IPS-18c (cell line): Measurements from ENCODE around the gene ZNF827.

Source experiments
- H3K4me3 ChIP-seq: 2 replicates; pipeline ENCODE4 v1.7.0; 2013; ENCODE audit warnings: low read depth, mild to moderate bottlenecking, low read length, moderate library complexity; ENCODE audit not compliant: insufficient read depth
- H3K9me3 ChIP-seq: one replicate; pipeline ENCODE4 v1.6.1; 2013; ENCODE audit warnings: mild to moderate bottlenecking, low read length, moderate library complexity; ENCODE audit not compliant: control insufficient read depth, insufficient read depth

The ZNF827 gene

DNA sequence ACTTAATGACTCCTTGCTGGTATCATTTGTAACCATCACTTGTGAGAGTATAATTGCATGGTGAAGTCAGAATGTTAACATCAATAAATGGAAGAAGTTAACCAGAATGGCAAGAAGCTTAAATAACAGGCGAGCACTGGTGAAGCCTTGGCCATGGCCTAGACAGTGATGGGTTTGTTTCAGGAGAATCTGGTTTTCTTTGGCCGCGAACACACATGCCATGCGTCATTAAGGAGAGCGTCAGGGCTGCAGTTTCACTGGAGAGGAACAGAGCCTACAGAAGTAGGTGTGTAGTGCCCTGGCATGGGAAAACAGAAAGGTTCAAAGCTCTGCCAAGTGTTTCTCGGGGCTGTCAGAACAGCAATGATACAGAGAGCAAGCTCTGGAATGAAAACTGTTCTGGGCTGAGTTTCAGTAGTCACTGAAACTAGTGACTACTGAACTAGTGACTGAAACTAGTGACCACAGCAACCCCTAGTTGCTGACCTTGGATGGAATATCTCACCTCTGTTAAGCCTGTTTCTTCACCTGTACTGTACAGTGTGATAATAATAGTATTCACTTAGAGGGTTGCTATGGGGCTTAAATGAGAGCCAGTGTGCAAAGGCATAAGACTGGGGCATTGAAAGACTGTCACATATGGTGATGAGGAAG lies 164.9 kb downstream of the ZNF827 start:
- Histone ChIP-seq H3K4me3 (no peak overlapping the region), H3K9me3 (no peaks in the 10 kb centered on the region)

DNA sequence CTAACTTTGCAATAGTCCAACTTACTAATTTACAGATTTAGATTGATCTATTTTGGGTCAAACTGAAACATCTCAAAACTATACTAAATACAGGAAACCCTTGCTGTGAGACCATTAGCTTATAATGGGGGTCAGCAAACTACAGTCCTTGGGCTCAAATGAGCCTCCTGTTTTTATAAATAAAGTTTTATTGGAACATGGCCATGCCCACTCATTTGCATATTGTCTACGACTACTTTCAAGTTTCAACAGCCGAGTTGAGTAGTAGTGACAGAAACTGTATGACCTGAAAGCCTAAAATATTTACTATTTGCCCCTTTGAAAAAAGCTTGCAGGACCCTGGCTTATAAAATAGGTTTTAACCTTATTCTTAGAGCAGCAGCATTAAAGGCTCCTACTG lies 166.3 kb downstream of the ZNF827 start:
- Histone ChIP-seq H3K9me3 (no peaks in the 10 kb centered on the region), H3K4me3 (no peak overlapping the region)

DNA sequence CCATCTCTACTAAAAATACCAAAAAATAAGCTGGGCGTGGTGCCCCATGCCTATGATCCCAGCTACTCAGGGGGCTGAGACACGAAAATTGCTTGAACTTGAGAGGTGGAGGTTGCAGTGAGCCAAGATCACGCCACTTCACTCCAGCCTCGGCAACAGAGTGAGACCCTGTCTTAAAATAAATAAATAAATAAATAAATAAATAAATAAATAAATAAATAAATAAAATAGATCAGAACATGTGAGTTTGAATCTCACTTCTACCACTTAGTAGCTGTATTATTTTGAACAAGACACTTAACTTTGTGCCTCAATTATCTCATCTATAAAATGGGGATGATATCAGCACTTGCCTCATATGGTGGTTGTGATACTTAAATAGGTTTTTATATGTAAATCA lies 168.5 kb downstream of the ZNF827 start:
- no peaks in the 10 kb centered on the region for H3K9me3 ChIP-seq
- H3K4me3 ChIP-seq: no peak overlapping the region

DNA sequence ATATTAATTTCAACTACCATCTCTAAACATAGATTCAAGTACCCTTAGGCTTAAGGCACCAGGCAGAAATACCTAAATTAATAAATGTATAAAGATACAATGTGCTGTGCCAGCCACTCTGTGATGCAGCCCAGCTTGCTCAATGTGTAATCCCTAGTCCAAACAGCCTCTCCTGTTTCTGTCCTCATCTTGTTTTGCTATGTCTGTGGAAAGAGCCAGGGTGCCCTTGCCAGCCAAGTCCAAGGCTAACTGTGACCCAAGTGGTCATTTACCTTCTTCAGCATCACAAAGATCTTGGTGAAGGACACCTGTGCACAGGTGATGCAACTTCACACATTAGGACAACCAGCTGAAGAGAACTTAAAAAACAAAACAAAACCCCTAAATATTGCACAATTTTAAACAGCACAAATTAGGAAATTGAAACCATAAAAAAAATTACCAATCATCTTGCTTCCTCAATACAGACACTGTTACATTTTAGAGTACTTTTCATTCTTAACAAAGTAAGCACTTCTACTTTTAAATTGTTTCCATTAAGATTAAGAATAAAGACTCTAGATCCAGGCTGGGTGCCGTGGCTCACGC lies 169.1 kb downstream of the ZNF827 start:
- Histone ChIP-seq H3K4me3 (no peak overlapping the region), H3K9me3 (no peaks in the 10 kb centered on the region)

DNA sequence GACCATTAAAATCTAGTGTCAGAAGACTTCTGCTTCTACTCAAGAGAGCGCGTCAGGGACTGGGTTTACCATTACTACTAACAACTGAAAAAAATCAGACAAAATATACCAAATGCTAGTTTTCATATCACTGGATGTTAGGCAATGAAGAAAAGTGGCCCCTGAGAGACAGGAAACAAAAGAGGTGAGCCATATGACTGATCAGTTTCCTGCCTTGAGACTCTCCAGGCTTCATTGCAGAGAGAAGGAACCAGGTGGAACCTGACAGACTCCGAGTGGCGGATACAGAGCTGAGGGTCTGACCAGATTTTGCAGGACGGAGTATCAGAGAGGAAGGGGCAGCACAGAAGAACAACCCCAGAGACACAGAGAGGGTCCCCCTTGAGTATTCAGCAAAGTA lies 172.3 kb downstream of the ZNF827 start:
- Histone ChIP-seq H3K9me3 (no peaks in the 10 kb centered on the region), H3K4me3 (no peak overlapping the region)

DNA sequence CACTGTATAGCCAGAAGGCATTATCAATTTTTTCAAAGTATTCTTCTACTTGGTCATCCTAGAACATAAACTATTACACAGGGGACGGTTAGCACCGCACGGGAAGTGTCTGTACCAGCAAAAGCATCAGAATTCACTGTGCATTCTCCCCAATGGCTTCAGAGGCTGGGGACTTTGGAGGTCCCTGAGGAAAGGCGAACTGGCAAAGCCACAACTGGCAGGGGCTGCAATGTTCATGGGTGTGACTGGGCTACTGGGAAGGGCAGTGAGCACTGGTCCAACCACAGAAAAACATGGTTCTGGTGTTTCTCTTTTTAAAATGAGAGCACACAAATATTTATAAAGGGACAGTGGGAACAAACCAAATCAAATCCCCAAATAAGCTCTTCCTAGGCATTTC lies 175.2 kb downstream of the ZNF827 start:
- no peak overlapping the region for H3K4me3 ChIP-seq

DNA sequence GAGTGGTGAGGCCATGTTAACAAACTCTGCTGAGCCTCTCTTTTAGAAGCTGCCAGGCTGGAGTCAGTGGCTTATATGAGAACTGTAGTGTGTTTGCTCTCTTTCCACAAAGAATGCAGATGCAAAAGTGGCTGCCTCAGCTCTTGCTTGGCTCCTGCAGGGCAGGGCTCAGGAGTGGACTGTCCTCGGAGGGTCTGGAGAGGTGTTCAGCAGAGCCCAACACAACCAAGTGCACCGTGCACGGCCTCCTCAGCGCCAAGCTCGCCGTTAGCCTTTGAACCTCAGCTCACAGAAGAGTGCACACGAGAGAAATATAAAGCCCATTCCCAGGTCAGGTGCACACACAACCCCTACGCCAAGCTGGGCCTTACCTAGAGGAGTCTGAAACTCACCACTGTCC lies 175.9 kb downstream of the ZNF827 start:
- H3K9me3 ChIP-seq: no peaks in the 10 kb centered on the region

More for the DNA sequence above, 175.2 kb downstream of the ZNF827 start:
- H3K9me3 ChIP-seq: no peaks in the 10 kb centered on the region

DNA sequence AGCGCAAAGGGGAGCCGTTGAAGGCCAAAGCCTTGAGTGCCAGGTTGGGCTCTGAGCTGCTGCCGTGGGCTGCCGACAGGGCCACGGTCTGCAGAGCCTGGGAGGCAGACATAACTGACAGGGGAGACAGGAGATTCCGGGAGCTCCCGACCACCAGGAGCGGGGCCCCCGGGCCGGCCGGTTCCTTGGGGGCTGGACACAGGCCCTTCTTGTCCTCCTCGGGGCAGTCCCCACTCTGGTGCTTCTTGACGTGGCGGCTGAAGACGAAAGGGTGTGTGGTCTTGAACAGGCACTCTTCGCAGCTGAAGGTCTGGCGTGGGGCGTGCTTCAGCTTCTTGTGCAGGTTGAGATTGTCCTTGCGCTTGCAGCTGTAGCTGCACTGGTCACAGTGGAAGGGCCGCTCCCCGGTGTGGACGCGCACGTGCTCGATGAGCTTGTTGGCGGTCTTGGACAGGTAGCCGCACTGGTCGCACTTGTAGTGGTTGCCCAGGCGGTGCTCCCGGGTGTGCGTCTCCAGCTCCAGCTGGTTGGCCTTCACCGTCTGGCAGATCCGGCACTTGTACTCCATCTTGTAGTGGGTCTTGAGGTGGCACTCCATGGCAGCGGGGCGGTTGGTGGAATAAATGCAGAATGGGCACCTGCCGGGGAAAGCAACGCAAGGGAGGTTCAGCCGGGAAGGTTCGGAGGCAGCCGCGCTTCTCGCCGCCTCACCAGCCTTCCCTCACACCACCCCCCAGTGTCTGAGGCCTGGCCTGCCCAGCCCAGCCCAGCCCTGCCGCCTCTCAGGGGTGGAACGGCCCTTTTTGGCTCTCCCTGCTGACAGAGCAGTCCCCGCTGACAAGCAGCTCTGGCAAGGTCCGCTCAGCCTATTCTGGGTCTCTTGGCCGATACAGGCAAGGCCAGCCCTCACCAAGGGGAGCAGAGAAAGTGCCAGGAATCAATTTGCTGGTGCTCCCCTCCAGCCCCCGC lies 177.4 kb downstream of the ZNF827 start:
- H3K9me3 ChIP-seq: no peaks in the 10 kb centered on the region
- no peak overlapping the region for H3K4me3 ChIP-seq

More for the DNA sequence above, 175.9 kb downstream of the ZNF827 start:
- no peak overlapping the region for H3K4me3 ChIP-seq

DNA sequence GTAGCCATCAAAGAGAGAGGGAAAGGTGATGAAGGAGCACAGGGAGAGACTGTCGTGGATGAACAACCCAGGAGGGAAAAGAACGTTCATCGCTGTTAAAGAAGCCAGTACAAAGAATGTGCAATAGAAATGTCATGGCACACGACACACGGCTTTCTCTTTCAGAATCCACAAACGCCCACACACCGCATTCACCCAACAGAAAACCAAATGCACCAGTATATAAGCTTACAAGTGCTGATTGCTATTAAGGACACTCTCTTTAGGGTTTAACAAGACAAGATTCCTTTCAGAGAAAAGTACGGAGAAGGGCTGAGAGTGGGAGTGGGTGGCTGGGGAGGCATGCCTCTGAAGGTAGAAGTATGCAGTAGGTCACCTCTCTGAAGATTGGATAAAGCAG lies 178.4 kb downstream of the ZNF827 start:
- Histone ChIP-seq H3K9me3 (no peaks in the 10 kb centered on the region), H3K4me3 (no peak overlapping the region)

DNA sequence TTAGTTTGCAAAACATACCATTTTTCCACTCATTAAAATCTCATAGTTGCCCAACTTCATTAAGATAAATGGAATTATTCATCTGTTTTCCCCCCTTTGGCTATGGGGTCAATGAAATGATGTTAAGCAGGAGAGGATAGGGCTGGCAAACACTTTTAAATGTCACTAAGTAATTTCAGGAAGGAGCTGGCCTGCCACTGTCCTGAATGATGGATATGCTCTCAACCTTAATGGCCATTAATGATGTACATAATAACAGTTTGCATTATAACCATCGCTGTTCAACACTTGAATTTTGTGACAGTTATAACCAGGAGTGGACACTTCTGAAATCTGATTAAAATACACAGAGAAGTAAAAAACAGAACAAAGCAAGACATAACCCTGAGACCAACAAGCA lies 181.4 kb downstream of the ZNF827 start:
- Histone ChIP-seq H3K4me3 (no peak overlapping the region), H3K9me3 (no peaks in the 10 kb centered on the region)

DNA sequence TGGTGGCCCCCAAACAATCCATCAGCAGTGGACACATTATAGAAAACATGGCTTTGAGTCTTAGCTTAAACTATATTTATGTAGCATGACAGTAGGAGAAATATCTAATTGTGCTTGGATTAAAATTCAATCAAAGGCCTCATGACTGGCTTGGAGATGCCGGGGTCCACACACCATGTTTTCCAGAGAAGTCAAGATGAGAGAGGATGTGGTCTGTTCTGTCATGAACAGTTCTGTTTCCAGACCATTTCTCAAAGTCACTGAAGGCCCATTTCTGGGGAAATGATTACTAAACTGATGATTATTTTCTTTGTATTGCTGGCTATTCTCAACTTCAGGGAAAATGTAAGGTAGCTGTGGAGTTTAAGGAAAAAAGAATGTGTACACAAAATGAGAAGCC lies 182.4 kb downstream of the ZNF827 start:
- no peaks in the 10 kb centered on the region for H3K9me3 ChIP-seq
- no peak overlapping the region for H3K4me3 ChIP-seq

DNA sequence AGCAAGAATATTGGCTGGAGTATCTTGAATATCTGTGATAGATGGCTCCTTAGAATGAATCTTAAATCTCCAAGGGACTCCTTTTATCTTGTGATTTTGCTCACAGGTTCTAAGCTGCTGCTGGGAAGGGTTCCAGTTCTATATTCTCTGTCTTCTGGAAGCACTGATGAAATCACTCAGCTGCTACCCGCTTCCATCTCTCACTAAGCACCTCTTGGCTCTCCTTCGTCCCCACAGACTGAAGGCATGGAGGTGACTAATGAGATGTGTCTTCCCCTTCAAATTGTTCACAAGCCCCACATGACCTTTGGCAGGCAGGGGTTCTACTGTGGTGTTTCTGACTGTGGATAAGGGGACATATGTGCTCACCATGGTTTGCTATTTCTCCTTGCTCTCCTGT lies 182.8 kb downstream of the ZNF827 start:
- Histone ChIP-seq H3K9me3 (no peaks in the 10 kb centered on the region), H3K4me3 (no peak overlapping the region)

DNA sequence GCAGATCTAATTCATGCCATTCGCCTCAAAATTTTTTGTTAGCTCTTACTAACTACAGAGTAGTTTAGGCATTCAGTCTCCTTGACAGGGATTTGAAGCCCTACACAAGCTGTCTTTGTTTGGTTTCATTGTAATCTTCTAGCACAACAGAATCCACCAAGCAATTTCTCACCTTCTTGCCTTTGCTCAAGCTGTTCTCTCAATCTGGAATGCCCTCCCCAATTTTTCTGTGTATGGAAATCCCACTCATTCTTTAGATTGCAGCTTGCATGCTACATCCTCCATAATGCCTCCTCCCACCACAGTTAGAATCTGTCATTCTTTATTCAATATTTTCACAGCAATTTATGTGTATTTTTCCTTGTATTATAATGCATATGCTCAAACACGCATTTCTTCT lies 195.0 kb downstream of the ZNF827 start:
- Histone ChIP-seq H3K9me3 (no peaks in the 10 kb centered on the region), H3K4me3 (no peak overlapping the region)

DNA sequence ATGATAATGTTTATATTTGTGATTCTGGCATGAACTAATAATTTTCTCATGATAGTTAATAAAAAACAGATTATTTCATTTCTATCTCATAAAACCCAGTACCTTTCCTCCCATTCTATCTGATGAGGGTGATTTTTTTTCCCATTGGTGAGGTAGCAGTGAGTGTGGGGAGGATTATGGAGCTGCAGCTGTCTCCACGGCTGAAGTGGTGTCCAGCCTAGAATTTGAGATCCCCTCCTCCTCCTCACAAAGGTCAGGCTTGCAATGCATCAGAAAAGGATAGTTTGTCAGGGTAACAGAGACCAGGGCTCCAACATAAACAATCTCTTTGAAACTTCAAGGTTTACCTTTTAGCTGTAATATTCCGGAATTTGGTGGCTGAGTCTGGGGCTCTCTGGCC lies 197.8 kb downstream of the ZNF827 start:
- Histone ChIP-seq H3K4me3 (no peak overlapping the region), H3K9me3 (no peaks in the 10 kb centered on the region)

DNA sequence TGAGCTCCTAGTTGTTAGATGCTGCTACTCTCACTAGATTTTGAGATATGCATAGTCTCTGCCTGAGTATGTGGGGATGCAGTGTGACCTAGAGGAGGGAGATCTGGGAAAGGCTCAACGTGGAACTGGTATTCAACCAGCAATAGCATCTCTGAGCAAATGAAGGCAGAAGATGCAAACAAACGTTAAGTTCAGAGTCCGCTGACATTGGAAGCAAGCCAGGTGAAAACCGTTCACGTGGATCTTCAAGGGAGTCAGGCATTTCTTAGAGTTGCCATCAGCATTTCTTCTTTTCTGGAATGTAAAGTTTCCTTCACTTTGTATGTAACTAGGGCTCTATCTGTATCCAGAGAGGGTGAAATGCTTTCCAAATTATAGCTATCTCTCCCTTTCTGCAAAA lies 198.8 kb downstream of the ZNF827 start:
- H3K4me3 ChIP-seq: no peak overlapping the region
- no peaks in the 10 kb centered on the region for H3K9me3 ChIP-seq

DNA sequence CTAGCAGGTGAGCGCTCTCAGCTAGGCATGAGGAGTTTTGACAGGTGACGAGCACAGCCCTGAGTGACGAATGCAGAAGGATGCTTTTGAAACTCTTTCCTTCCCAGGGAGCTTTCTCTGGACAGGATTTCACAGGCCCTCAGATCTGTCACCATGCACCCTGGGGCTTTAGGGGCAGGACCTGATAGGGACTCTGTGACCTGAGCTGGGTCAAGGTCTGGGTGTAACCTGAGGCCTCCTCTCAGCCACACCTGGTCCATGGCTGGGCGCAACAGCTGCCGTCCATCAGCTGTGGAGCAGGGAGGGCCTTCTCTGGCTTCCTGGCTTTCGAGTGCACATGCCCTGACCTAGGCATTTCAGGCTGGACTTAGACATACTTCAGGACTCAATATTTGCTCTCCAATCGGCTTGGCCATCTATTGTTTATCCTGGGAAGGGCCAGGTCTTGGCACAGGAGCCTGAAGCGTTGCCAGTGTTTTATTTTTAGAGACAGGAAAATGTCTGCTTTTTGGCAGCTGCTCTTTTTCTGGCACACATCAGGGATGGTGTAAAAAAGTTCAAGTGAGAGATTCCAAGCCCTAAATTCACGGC lies 202.3 kb downstream of the ZNF827 start:
- no peak overlapping the region for H3K4me3 ChIP-seq

DNA sequence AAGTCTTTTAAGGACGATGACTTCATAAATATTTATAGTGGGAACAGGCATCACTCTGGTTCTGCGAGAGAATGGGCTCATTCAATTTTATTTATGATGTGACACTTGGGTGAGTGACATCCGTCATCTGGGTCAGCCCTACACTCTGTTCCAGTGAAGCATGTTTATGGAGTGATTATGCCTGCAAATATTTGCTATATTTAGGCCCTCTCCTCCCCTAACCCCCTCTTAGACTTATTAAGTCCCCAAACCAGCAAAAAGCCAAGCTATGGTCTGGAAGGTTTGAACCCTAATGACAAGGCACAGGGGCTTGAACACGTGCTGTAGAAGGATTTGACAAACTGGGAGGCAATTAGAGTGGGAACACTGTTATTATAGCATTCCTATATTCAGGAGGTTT lies 202.8 kb downstream of the ZNF827 start:
- no peaks in the 10 kb centered on the region for H3K9me3 ChIP-seq
- no peak overlapping the region for H3K4me3 ChIP-seq

More for the DNA sequence above, 202.3 kb downstream of the ZNF827 start:
- H3K9me3 ChIP-seq: no peaks in the 10 kb centered on the region

DNA sequence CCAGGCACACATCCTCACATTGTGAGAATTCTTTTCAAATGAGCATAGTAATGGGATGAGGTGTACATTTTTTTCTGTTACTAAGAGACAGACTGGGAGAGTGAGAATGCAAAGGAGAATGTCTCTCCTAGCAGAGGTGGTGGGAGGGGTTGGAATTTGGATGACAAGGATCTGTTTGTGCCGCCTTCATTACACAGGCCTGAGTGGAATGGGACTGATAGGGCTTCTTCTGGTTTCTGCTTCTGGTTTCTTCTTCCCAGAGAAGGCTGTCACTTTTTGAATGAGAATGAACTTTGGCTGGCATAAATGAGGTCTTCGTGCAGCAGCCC lies 203.3 kb downstream of the ZNF827 start:
- no peaks in the 10 kb centered on the region for H3K9me3 ChIP-seq
- no peak overlapping the region for H3K4me3 ChIP-seq
